BE2C (cell line): ENCODE data around the gene STAT5B.
A peak's percentile ranks its signal among the peaks of the same experiment; 100 is the strongest.

ENCODE experiments used
- DNase-seq: peaks from one replicate; pipeline ENCODE4 v3.0.0-alpha.2; 2020
- H3K27me3 ChIP-seq: fragments of 250-450 bp; sonication (Bioruptor Pico); 2 replicates; pipeline ENCODE4 v1.5.1; 2020; ENCODE audit warnings: mild to moderate bottlenecking
- H3K36me3 ChIP-seq: fragments of 250-450 bp; sonication (Bioruptor Pico); 2 replicates; pipeline ENCODE4 v1.5.1; 2020; ENCODE audit warnings: mild to moderate bottlenecking
- H3K4me1 ChIP-seq: fragments of 250-450 bp; sonication (Bioruptor Pico); 2 replicates; pipeline ENCODE4 v1.5.1; 2020
- H3K4me3 ChIP-seq: 2 replicates; pipeline ENCODE4 v1.5.1; 2011; ENCODE audit warnings: low read depth, low read length
- H3K9me3 ChIP-seq: fragments of 250-450 bp; sonication (Bioruptor Pico); 2 replicates; pipeline ENCODE4 v1.5.1; 2020
- CTCF ChIP-seq: IDR thresholded peaks from 2 replicates; pipeline ENCODE4 v1.5.1; 2012; ENCODE audit warnings: mild to moderate bottlenecking, low read depth, low read length

Gene STAT5B

GRCh38 chr17:42183741-42184711, 92.2 kb downstream of the STAT5B start:
- peak; percentile 67 for DNase-seq
- no peaks in the 10 kb centered on the region for H3K27me3 ChIP-seq
- peak overlapping the region; percentile 38 for H3K4me3 ChIP-seq
- no peaks in the 10 kb centered on the region for H3K9me3 ChIP-seq
- TF ChIP-seq CTCF = peak; percentile 37
- H3K4me1 ChIP-seq = no peaks in the 10 kb centered on the region
- no peaks in the 10 kb centered on the region for H3K36me3 ChIP-seq

DNA sequence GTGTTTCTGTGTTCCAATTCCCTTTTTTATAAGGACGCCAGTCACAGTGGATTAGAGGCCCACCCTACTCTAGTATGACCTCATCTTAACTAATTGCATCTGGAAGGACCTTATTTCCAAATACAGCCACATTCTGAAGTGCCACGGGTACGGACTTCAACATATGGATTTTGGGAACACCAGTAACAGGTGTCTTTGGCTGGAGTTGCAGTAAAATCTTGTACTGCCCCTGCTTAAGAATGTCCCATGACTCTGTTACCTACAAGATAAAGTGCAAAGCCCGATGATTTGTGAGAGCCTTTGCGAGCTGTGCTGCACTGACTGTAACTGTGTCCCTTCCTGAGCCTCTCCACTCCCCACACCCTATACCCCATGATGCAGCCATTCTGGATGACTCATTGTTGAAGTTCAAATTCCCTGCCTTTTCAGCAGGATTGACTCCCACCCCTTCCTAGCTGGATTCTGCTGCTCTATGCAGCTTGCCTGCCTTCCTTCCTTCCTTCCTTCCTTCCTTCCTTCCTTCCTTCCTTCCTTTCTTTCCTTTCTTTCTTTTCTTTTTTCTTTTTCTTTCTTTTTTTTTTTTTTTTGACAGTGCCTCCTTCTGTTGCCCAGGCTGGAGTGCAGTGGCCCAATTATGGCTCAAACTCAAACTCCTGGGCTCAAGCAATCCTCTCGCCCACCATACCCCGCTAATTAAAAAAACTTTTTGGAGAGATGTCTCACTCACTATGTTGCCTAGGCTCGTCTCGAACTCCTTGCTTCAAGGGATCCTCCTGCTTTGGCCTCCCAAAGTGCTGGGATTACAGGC, 93.1 kb downstream of the STAT5B start:
- H3K27me3 ChIP-seq = no peaks in the 10 kb centered on the region
- DNase-seq = no peak
- no peaks in the 10 kb centered on the region for H3K4me1 ChIP-seq
- TF ChIP-seq CTCF = no peak
- H3K4me3 ChIP-seq = no peak overlapping the region
- no peaks in the 10 kb centered on the region; the same call in 1 of the 2 replicates for H3K36me3 ChIP-seq
- H3K9me3 ChIP-seq = no peaks in the 10 kb centered on the region

DNA sequence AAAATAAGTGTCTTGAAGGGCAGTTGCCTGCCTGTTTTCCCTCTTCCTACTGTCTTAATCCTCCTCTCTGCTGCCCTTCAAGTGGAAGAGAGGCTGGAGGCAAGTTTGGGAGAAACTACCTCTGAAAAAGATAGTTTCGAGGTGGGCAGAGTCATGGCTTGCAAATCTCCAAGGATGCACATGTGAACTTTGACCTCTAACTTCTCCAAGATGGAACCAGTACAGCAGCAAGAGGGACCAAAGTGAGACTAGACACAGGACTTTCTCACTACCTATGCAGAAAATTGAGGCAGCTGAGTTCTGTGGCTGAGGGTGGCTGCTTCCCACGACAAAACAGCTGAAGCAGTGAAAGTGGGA, 94.4 kb downstream of the STAT5B start:
- DNase-seq = no peak
- H3K4me1 ChIP-seq = no peaks in the 10 kb centered on the region
- H3K27me3 ChIP-seq = no peaks in the 10 kb centered on the region
- H3K4me3 ChIP-seq = no peak overlapping the region
- H3K9me3 ChIP-seq = no peaks in the 10 kb centered on the region
- no peak for TF ChIP-seq CTCF
- no peaks in the 10 kb centered on the region; the same call in 1 of the 2 replicates for H3K36me3 ChIP-seq

DNA sequence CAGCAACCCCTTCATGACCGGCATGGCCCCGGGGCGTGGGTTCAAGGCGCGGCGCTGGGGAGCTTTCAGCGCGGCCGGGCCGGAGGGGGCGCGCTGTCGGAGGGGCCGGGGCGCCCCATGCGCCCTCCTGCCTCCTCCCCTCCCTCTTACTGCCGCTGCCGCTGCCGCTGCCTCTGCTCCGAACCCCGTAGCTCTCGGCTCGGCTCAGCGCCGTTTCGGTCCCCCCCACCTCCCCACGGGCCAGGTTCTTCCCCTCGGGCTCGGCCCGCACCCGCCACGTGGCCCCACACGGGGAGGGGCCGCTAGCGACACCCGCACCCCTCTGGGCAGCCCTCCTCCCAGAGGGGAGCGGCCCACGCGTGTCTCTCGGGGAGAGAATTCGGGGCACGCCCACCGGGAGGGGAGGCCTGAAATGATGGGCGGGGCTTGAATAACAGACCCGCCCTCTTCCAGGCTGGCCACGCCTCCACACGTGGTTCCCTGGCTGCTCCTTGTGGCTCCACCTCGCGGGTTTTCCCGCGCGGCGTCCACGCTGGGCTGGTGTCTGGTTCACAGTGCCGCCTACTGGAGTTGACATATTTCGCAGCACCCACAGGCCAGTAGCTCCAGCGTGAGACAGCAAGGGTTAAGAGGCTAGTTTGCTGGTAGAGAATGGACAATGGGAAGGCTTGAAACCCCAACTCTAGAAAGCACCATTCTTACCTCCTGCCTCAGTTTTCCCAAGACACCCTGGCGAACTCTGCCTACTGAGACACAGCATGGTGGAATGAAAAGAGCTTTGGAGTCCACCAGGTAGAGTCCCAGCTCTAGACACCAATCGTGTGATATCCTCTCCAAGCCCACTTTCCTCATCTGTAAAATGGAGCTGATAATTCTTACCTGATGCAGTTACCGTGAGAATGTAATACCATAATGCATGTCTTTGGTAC, 95.0 kb downstream of the STAT5B start, which contains the start of gene KCNH4:
TSS of gene KCNH4 (minus strand) at position 221 of the 929 bp plus-strand sequence. CDS start at position 24, 197 bp downstream.
- Histone ChIP-seq H3K4me1 (no peaks in the 10 kb centered on the region), H3K9me3 (no peaks in the 10 kb centered on the region), H3K36me3 (no peaks in the 10 kb centered on the region; the same call in 1 of the 2 replicates), H3K27me3 (no peaks in the 10 kb centered on the region), H3K4me3 (peak within 1 kb of the TSS; percentile 79)
- DNase-seq = peak; percentile 97
- peak; percentile 88 for TF ChIP-seq CTCF

DNA sequence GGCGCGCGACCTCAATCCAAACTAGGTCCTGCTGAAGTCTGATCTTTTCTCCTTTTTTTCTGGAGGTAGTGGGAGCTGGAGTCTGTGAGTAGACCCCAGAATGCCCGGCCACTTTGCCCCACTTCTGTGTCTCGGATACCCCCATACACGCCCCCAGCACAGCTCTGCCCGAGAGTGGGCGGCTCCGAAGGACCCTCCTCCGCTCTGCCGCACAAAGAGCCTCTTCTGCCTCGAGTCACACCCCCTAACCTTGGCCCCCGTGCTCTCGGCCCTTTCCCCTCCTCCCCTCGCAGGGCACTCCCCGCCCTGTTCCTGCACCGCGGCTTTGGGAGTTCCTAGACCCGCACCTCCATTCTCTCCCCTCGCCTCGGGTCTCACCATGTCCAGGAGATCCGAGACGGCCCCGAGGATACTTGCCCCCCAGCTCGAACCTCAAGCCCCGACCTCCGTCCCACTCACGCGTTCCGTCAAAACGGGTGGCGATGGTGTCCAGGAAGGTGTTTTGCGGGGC, 95.7 kb downstream of the STAT5B start:
- TF ChIP-seq CTCF = no peak
- Histone ChIP-seq H3K36me3 (peaks cover 4% of the 10 kb centered on the region), H3K27me3 (no peaks in the 10 kb centered on the region)

More for the DNA sequence above, 95.7 kb downstream of the STAT5B start:
- H3K4me1 ChIP-seq = no peaks in the 10 kb centered on the region
- H3K4me3 ChIP-seq = peak overlapping the region; percentile 79
- H3K9me3 ChIP-seq = no peaks in the 10 kb centered on the region
- DNase-seq = peak; percentile 34
